ENCODE data around the gene BBS2.
"Not testable (repeated sequence)": the region's sequence is repeated elsewhere in the genome, so short reads cannot be mapped to it uniquely, and the experiment has no call there.

Gene BBS2

DNA sequence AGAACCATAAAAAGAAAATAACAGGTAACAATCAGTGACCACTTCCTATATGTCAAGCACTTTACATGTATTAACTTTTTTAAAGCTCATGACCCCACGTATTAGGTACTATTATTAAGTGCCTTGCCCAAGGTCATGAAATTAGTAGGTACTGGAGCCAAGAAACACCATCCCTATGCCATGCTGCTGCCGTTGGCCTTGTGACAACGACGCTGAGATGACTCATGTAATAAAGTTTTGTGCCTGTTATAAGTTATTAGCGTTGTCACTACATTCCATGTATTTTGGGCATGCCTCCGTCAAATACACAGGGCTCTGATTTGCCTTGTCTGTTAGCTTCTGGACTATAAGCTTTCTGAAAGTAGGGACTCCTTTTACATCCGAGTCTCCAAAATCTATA, 1.4 kb downstream of the BBS2 start:
- DNase-seq = no peak

GRCh38 chr16:56517206-56517605, 2.6 kb downstream of the BBS2 start:
- no peak for DNase-seq

DNA sequence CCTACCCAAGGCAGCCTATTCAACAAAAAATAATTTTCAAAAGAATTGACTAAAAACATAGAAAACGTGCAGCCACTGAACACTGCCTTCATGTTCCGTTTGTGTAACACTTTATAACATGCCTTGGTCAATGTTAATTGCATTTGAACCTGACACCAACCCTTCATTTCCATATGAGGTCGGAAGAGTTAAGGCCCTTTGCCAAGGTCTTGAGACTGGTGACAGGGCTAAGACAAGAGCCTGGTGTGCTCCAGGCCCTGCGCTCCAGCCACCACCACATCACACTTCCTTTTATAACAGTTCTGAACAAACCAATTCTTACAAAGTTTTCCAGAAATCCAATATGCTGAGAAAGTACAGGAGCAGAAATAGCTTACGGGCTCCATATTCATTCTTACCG, 4.2 kb downstream of the BBS2 start:
- DNase-seq = no peak

- DNase-seq = no peak
Observed at GRCh38 chr16:56514845-56515244, 5.0 kb downstream of the BBS2 start.

- DNase-seq = peak; percentile 30
Observed at GRCh38 chr16:56513972-56514371, 5.9 kb downstream of the BBS2 start.

- no peak for DNase-seq
Observed at GRCh38 chr16:56513091-56513490, 6.7 kb downstream of the BBS2 start.

- no peak for DNase-seq
Observed at GRCh38 chr16:56512025-56512424, 7.8 kb downstream of the BBS2 start.

DNA sequence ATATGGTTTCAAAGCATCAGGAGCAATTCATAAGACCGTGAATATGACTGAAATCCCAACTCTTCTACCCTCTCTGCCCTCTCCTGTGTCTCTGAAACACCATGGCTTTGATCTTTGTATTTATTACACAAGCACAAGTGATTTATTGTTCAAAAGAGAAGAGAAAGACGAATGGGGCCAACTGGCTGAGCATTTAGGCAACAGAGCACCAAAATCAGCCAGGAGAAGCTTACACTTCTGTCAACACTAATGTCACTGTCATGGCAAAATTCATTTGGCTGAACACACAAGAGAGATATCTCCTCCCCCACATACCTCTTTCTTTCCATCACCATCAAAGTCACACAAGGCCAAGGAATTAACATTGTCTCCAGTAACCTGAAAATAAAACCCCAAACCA, 9.3 kb downstream of the BBS2 start:
- DNase-seq = no peak

DNA sequence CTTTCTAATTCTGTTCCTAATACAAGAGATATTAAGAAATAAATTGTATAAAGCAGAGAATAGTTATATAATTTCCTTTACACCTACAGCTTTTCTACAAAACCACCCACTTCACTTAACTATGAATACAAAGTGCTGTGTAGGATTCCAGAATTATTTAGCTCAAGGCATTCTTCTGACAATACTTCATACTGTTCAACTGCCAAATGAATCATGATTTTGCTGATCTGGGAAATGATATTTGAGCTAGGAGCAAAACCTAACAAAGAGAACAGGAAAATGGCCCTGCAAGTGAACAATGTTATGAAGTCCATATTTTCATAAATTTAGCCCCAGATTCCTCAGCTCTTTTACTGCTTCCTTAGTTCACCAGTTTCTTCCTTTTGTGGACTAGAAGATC, 12.9 kb downstream of the BBS2 start:
- no peak for DNase-seq

DNA sequence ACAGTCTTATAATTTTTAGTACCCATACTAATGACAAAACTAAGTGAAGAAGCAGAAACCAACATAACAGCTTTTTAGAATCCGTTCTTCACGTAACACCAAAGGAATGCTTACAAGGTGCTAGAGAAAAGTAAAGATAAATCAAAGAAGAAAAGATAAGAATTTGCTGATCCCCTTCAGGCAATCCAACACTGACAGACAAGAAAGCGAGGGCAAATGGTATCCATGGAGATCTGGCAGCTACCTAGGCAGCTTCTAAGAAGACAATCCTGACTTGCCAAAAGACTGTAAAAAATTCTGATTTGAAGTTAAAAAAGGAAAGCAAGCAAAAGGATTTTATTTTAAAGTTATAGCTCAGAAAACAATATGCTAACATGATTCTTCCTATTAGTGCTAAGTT, 14.6 kb downstream of the BBS2 start:
- no peak for DNase-seq

DNA sequence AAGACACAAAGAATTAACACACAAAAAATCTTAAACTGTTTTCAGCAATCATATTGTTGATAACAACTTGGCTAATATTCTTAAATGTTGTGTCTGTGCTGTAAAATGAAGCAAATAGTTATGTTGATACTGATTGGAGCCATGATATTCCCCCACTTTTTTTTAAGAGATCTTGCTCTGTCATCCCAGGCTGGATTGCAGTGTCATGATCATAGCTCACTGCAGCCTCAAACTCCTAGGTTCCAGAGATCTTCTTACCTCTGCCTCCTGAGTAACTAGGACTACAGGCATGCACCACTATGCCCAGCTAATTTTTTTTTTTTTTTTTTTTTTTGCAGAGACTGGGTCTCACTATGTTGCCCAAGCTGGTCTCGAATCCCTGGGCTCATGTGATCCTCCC, 26.0 kb downstream of the BBS2 start:
- DNase-seq = no peak

DNA sequence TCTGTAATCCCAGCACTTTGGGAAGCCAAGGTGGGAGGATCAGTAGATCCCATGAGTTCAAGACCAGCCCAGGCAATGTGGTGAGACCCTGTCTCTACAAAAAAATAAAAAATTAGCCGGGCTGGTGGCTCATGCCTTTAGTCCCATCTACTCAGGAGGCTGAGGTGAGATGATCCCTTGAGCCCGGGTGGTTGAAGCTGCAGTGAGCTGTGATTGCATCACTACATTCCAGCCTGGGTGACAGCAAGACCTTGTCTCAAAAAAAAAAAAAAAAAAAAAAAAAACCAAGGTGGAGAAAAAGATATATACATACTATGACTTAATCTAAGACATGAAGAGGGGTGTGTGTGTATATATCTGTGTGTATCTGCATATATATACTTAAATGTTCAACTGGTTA, 26.7 kb downstream of the BBS2 start:
- DNase-seq = no peak

- DNase-seq = no peak
Observed at GRCh38 chr16:56491657-56492261, 28.1 kb downstream of the BBS2 start.

- DNase-seq = not testable (repeated sequence)
Observed at GRCh38 chr16:56488868-56489267, 31.0 kb downstream of the BBS2 start.

- DNase-seq = no peak
Observed at GRCh38 chr16:56488035-56488434, 31.8 kb downstream of the BBS2 start.

DNA sequence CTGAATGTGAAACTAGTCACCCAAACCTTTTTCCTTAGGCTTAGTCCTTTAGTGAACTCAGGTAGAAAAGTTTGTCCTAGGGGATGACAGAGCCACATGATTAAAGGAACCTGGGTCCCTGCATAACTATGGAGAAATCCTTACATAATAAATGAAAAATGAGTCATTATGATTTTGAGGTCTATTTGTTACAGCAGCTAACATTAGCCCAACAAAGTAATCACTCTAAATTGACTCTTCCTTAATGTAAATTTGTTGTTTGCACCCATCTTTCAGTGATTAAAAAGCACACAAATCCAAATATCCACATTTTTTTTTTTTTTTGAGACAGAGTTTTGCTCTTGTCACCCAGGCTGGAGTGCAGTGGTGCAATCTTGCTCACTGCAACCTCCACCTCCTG, 36.4 kb downstream of the BBS2 start:
- no peak for DNase-seq

DNA sequence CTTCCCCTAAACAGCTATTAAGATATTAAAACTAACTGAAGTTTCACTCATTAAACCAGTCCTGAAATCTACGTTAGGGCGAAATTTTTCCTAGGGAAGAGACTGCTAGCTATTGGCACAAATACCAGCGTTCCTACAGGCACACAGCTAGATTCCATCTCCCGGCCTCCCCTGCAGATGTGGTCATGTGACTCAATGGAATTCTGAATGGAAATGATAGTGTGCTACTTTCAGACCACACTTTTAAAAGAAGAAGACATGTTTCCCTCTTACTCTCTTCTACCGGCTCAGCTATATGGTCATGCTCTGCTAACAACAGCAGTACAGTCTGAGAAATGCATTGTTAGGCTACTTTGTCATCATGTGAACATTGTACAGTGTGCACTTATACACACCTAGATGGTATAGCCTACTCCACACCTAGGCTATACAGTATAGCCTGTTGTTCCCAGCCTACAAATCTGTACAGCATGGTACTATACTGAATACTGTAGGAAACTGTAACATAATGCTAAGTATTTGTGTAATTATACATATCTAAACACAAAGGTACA, 37.1 kb downstream of the BBS2 start:
- no peak for DNase-seq

DNA sequence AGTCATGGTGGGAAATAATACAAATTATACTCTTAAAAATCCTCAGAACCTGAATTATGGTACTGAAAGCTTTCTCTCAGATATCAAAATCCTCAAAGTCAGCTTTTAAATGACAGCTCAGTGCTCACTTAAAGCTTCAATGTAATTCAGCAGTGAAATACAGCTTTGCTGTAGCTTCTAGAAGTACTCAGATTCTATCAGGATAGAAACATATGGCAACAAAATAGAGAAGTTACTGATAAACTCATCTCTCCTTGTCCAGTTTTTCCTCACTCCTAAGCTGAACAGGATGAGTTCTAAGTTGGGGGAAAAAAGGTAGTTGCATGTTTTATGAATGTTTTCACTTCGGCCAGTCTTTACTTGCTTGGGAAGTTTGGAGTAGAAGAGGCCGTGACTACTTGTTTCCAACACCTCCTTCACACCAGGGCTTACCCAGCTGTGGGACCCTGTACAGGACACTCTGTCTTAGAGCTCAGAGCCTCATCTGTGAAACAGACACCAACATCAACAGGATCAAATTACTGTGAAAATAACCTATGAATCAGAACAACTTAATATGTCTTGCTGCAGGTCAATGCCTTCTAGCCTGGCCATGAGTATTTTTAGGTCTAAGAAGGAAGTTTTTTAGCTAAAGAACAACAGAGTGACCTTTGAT, 38.2 kb downstream of the BBS2 start:
- DNase-seq = no peak

GRCh38 chr16:56480776-56481467, 38.9 kb downstream of the BBS2 start:
- no peak for DNase-seq

GRCh38 chr16:56479469-56479868, 40.4 kb downstream of the BBS2 start:
- DNase-seq = no peak

DNA sequence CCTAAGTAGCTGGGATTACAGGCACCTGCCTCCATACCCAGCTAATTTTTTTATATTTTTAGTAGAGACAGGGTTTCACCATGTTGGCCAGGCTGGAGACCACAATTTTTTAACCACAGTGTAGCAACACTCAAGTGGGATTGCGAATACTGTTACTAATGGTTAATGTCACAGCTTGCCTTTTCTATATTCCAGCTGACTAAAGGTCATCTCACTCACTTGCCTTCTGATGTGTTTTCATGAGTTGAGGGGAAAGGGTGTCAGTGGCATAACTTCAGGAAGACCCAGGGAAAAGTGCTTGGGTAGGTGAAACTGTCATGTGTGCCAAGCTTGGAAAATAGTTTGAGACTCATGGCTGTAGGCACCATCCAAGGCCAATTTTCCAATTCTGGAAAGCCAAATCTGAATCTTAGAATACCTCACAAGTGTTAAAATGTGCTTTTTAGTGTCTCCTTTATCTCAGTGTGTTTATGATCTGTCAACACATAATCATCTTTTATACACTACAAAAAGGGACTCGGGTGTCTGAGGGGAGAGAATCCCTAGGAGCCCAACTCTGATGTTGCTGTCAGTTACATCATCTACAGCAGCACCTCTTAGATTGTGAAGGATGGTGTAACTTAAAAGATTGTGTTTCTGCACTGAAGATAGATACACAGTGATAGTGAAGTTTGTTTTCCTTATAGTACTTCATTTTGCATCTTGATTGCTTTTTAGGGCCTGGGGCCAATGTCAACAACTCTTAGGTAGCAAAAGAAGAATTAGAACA, 41.4 kb downstream of the BBS2 start:
- no peak for DNase-seq

DNA sequence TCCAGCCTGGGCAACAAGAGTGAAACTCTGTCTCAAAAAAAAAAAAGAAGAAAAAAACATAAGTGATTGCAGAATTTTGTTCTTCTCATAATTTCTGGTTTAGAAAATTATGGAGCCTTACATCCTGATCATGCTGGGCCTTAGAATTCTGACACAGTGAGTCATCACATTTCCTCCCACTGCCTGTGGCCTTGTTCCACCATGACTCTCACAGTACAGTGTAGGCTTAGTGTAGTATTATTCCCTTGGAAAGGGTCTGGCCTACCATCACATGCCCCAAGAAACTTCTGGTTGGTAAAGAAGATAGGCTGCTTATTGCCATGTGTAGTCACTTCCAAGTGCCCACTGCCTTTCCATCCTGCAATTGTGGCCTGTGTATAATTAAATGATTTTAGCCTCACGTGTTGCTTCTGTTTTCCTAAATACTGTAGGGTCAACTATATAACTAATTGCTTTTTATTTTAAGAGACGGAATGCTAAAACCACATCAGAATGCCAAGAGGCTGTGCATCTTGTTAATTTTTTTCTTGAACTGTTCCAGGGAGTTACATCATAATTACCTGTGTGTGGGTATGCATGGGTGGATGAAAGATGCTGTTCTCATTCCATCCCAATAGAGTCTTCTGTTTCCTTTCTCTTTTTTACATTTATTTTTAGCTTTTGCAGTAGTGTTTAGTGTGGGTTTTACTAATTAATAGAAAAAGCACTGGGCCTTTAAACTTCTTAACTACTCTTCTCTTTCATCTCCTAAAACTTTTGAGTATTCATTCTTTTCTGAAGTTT, 42.5 kb downstream of the BBS2 start:
- no peak for DNase-seq

DNA sequence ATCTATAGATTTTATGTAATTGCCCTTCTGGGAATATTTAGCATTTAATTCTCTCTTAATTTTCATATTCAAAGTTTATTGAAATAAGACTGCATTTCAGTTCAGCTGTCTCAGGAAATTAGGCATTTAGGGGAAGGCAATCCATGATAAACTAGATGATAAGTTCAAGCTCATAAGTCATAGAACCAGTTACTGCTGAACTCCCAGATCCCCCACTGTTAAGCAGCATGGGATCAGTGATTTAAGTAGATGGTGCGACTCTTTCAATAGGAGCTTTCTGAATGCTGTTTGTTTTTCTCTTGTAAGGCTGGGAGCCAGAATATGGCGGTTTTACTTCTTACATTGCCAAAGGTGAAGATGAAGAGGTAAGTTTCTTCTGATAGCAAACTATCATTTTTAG, 44.6 kb downstream of the BBS2 start:
- DNase-seq = no peak
